Fibroblast of lung (primary cell): ENCODE measurements around the gene DSG1.

ENCODE experiments used
- EZH2 ChIP-seq: IDR thresholded peaks from 2 replicates; pipeline ENCODE4 v1.5.1; 2012; ENCODE audit warnings: low read length, control low read depth, mild to moderate bottlenecking; ENCODE audit errors: missing control alignments
- TF ChIP-seq, protein P1 (sequence below), 2 donors: IDR thresholded peaks in 1 of 2; conservative IDR thresholded peaks in 1 of 2; 1 replicate in 1 of 2; 2 replicates in 1 of 2; pipeline ENCODE4 v1.5.1; 2011 to 2012; ENCODE audit warnings: low read length in 2 of 2, control low read depth in 1 of 2, inconsistent platforms in 1 of 2, low read depth in 1 of 2, mild to moderate bottlenecking in 1 of 2

DNA sequence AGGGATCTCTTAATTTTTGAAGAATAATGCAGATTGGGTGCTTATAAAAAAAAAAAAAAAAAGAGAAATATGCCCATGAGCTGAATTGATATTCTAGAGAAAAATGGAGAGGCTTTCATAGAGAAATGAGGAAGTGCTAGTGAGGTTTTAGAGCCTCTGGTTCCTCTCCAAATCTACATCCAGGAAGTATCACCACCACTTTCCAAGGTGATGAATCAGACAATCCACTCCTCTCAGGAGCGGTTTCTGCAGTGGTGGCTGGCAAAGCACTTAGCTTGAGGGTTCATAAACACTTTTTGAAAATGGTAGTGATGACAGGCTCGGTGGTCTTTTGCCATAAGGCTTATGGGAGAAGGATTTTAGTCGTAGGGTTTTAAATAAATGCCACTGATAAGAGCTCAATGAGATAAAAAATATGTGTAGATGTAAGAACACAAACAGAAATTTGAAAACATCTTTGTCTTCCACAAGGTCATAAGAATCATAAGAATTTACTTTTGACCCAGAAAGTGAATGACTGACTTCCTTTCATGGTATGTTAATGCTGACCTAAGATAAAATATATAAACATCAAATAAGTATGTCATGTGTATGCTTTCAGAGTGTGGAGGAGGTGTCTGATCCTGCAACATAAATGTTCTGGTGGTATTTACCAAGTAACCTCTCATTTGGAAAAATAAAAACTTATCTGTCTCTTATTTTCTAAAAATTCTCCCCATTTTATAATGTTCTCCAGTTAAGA lies 42.1 kb upstream of the DSG1 start:
- TF ChIP-seq, protein P1, sequence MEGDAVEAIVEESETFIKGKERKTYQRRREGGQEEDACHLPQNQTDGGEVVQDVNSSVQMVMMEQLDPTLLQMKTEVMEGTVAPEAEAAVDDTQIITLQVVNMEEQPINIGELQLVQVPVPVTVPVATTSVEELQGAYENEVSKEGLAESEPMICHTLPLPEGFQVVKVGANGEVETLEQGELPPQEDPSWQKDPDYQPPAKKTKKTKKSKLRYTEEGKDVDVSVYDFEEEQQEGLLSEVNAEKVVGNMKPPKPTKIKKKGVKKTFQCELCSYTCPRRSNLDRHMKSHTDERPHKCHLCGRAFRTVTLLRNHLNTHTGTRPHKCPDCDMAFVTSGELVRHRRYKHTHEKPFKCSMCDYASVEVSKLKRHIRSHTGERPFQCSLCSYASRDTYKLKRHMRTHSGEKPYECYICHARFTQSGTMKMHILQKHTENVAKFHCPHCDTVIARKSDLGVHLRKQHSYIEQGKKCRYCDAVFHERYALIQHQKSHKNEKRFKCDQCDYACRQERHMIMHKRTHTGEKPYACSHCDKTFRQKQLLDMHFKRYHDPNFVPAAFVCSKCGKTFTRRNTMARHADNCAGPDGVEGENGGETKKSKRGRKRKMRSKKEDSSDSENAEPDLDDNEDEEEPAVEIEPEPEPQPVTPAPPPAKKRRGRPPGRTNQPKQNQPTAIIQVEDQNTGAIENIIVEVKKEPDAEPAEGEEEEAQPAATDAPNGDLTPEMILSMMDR (conservative IDR thresholded peaks at IDR 0.05 in 1 of 2, IDR thresholded peaks at IDR 0.05 in 1 of 2; ENCODE audit: low read depth in 1 of 2, low read length in 2 of 2): no peak
- TF ChIP-seq EZH2: no peak
